HCT116 (cell line): ENCODE results near the gene HACD1. TPM values are rescaled to one million over a fixed set of nuclear protein-coding genes. Genes with fewer than 3 reads are reported as not detected.

Experiments used
- ATAC-seq: fragments of 200-7000 bp; cut with Tn5 transposase; 2 replicates; pipeline ENCODE4 v1.9.1; 2020; ENCODE audit warnings: mild to moderate bottlenecking, moderate library complexity
- BruUV-seq: library from RNA; stranded (reverse); fragments of 400-500 nt; replicated peaks from 2 replicates; lab custom pipeline; 2021; lab: Mats Ljungman, UMichigan
- CTCF ChIA-PET: fragments of 300-600 bp; sonication (Branson Sonifier 250); formaldehyde crosslinking; loops from one replicate; lab custom pipeline; 2021; ENCODE audit warnings: antibody characterized with exemption; lab: Charles Lee
- POLR2A ChIA-PET: fragments of 300-600, 350-600 bp; sonication (Branson Sonifier 250); formaldehyde crosslinking; loops from one replicate; lab custom pipeline; 2021; ENCODE audit warnings: antibody characterized with exemption; lab: Charles Lee
- RAD21 ChIA-PET, 2 experiments: fragments of 300-600 bp; sonication (Branson Sonifier 250); formaldehyde crosslinking; loops; one replicate each; lab custom pipeline; 2023; ENCODE audit warnings: low total read pairs in 2 of 2; ENCODE audit not compliant: uncharacterized antibody in 2 of 2, unreplicated experiment in 2 of 2, low non-redundant PET in 1 of 2; lab: Charles Lee
- DNase-seq: peaks from one replicate; pipeline ENCODE4 v3.0.0-alpha.2; 2010; ENCODE audit warnings: low read depth, low spot score
- H2AFZ ChIP-seq: fragments of 200-600 bp; shearing (Covaris generic), sonication (generic); 2 replicates; pipeline ENCODE4 v1.6.1; 2017; ENCODE audit warnings: low read depth, mixed run types, mixed read lengths, antibody characterized with exemption, low read length; ENCODE audit not compliant: poor library complexity, severe bottlenecking
- H3K27ac ChIP-seq: 2 replicates; pipeline ENCODE4 v1.5.1; 2012; ENCODE audit warnings: low read depth, low read length
- H3K27me3 ChIP-seq: fragments of 200-600 bp; sonication (generic); 2 replicates; pipeline ENCODE4 v1.6.1; 2016; ENCODE audit warnings: mixed run types, low read length, mixed read lengths; ENCODE audit not compliant: insufficient read depth
- H3K36me3 ChIP-seq, 2 experiments: fragments of 200-500 bp in 1 of 2; fragments of 200-600 bp in 1 of 2; sonication (Bioruptor generic) in 1 of 2; sonication (generic) in 1 of 2; 2 replicates each; pipeline versions ENCODE4 v1.5.1 to v1.6.1; 2014 to 2016; ENCODE audit warnings: low read length in 2 of 2, inconsistent platforms in 1 of 2, mixed read lengths in 1 of 2, mixed run types in 1 of 2; ENCODE audit not compliant: insufficient read depth in 2 of 2, control insufficient read depth in 1 of 2
- H3K4me1 ChIP-seq, 2 experiments: fragments of 200-600 bp in 1 of 2; sonication (generic) in 1 of 2; 2 replicates each; pipeline versions ENCODE4 v1.5.1 to v1.6.1; 2012 to 2017; ENCODE audit warnings: low read length in 2 of 2, inconsistent platforms in 1 of 2, mild to moderate bottlenecking in 1 of 2, mixed read lengths in 1 of 2, mixed run types in 1 of 2, moderate library complexity in 1 of 2; ENCODE audit not compliant: insufficient read depth in 2 of 2, control insufficient read depth in 1 of 2
- H3K4me2 ChIP-seq: fragments of 200-600 bp; sonication (generic); 2 replicates; pipeline ENCODE4 v1.6.1; 2017; ENCODE audit warnings: mixed run types, low read length, mixed read lengths
- H3K4me3 ChIP-seq, 2 experiments: fragments of 200-600 bp in 1 of 2; sonication (generic) in 1 of 2; replicated peaks in 1 of 2; 2 replicates each; pipeline ENCODE4 v1.5.1; 2011 to 2016; ENCODE audit warnings: low read length in 2 of 2, control low read depth in 1 of 2, low read depth in 1 of 2, mild to moderate bottlenecking in 1 of 2, mixed read lengths in 1 of 2, mixed run types in 1 of 2
- H3K79me2 ChIP-seq: fragments of 200-600 bp; sonication (generic); 2 replicates; pipeline ENCODE4 v1.6.1; 2017; ENCODE audit warnings: mild to moderate bottlenecking, mixed run types, low read length, moderate library complexity, mixed read lengths; ENCODE audit not compliant: insufficient read depth
- H3K9ac ChIP-seq: fragments of 200-600 bp; sonication (generic); 2 replicates; pipeline ENCODE4 v1.6.1; 2016; ENCODE audit warnings: low read length, mixed read lengths
- H3K9me2 ChIP-seq: fragments of 200-600 bp; sonication (generic), shearing (Covaris generic); 2 replicates; pipeline ENCODE4 v1.6.1; 2017; ENCODE audit warnings: mixed run types, mild to moderate bottlenecking, moderate library complexity; ENCODE audit not compliant: insufficient read depth
- H3K9me3 ChIP-seq, 2 experiments: fragments of 200-500 bp in 1 of 2; fragments of 200-600 bp in 1 of 2; sonication (Bioruptor generic) in 1 of 2; sonication (generic) in 1 of 2; 2 replicates each; pipeline ENCODE4 v1.6.1; 2014 to 2017; ENCODE audit warnings: low read length in 2 of 2, mixed read lengths in 2 of 2, inconsistent platforms in 1 of 2, low read depth in 1 of 2, mild to moderate bottlenecking in 1 of 2, mixed run types in 1 of 2, moderate library complexity in 1 of 2; ENCODE audit not compliant: control insufficient read depth in 1 of 2, insufficient read depth in 1 of 2
- H4K20me1 ChIP-seq: fragments of 200-600 bp; sonication (generic), shearing (Covaris generic); 2 replicates; pipeline ENCODE4 v1.6.1; 2017; ENCODE audit warnings: mixed run types, mild to moderate bottlenecking, moderate library complexity; ENCODE audit not compliant: insufficient read depth
- CEBPB ChIP-seq: IDR thresholded peaks from 2 replicates; pipeline ENCODE4 v1.6.1; 2012; ENCODE audit warnings: low read depth
- ELF1 ChIP-seq: IDR thresholded peaks from 2 replicates; pipeline ENCODE4 v1.6.1; 2012; ENCODE audit warnings: low read depth, borderline replicate concordance
- EZH2 ChIP-seq: fragments of 200-600 bp; sonication (generic); IDR thresholded peaks from 2 replicates; pipeline ENCODE4 v1.6.1; 2017; ENCODE audit warnings: antibody characterized with exemption, mixed run types
- EZH2phosphoT487 ChIP-seq: fragments of 200-600 bp; IDR thresholded peaks from 2 replicates; pipeline ENCODE4 v1.6.1; 2018; ENCODE audit warnings: antibody characterized with exemption, borderline replicate concordance
- RAD21 ChIP-seq: IDR thresholded peaks from 2 replicates; pipeline ENCODE4 v1.6.1; 2012; ENCODE audit warnings: low read depth, mild to moderate bottlenecking
- SP1 ChIP-seq: IDR thresholded peaks from 2 replicates; pipeline ENCODE4 v1.6.1; 2012; ENCODE audit warnings: low read depth
- ZNF274 ChIP-seq: fragments of 200-500 bp; sonication (Bioruptor generic); IDR thresholded peaks from 2 replicates; pipeline ENCODE4 v1.6.1; 2014; ENCODE audit warnings: mild to moderate bottlenecking, low read depth, low read length, inconsistent platforms
- intact Hi-C: fragments of 100-400 bp; cut with micrococcal nuclease; formaldehyde crosslinking; loops from 2 replicates; pipeline ENCODE4 v1.10.0; 2022
- total RNA-seq: library from RNA; stranded (reverse); gene quantifications from one replicate; pipeline ENCODE4 v1.2.1, GENCODE V29; 2021; ENCODE audit not compliant: unreplicated experiment

HACD1 gene
- total RNA-seq, 1 experiment from 2014 or later = 21.6 TPM

GRCh38 chr10:17648243-17649035, 31.3 kb upstream of the HACD1 start:
- ChIA-PET CTCF (no interaction called here), POLR2A (interaction anchor here (0.9 kb wide), 1 partner anchor 9 kb away, joined by 3 read pairs; no protein-coding TSS in a partner anchor), RAD21 (no interaction called here)
- Histone ChIP-seq H3K9ac (no peak overlapping the region), H3K27me3 (no peaks in the 10 kb centered on the region), H3K27ac (no peak overlapping the region), H3K4me3 (no peak overlapping the region), H3K36me3 (peaks cover 0 to 6% of the 10 kb centered on the region in 2 experiments; a peak in 1 of 4 replicates), H3K9me3 (peaks cover 0 to 8% of the 10 kb centered on the region in 2 experiments; a peak in 1 of 4 replicates), H2AFZ (no peak overlapping the region), H3K9me2 (no peaks in the 10 kb centered on the region), H3K79me2 (peaks cover 96% of the 10 kb centered on the region)
- DNase-seq = no peak
- intact Hi-C loops = no loop called here
- no TSS peak for BruUV-seq
- TF ChIP-seq ELF1 (no peak), SP1 (no peak)
- TF ChIP-seq, all 23 proteins: peak for 0
- Histone ChIP-seq H4K20me1 (0 out of 2 replicates have a peak, but pooled peaks cover 6% of the 10 kb centered on the region), H3K4me1 (peaks cover 28 to 57% of the 10 kb centered on the region in 2 experiments), H3K4me2 (no peak overlapping the region)
- no peak for ATAC-seq

GRCh38 chr10:17647326-17647725, 30.2 kb upstream of the HACD1 start:
- H2AFZ ChIP-seq = no peak overlapping the region
- POLR2A ChIA-PET = no interaction called here
- H3K27me3 ChIP-seq = no peaks in the 10 kb centered on the region
- peaks cover 28 to 57% of the 10 kb centered on the region in 2 experiments for H3K4me1 ChIP-seq
- no TSS peak for BruUV-seq
- H3K4me2 ChIP-seq = no peak overlapping the region
- no peak overlapping the region for H3K9ac ChIP-seq
- H3K4me3 ChIP-seq = no peak overlapping the region
- no peak for TF ChIP-seq SP1
- no peak for TF ChIP-seq EZH2phosphoT487
- no peak for TF ChIP-seq CEBPB
- TF ChIP-seq ZNF274 = no peak
- TF ChIP-seq RAD21 = no peak
- no peak for TF ChIP-seq EZH2
- no peak overlapping the region for H3K27ac ChIP-seq
- no peak for DNase-seq
- no peaks in the 10 kb centered on the region for H3K9me3 ChIP-seq
- CTCF ChIA-PET = interaction anchor here (1.3 kb wide), 1 partner anchor 30 kb away, joined by 4 read pairs; the partner anchor contains the start of gene HACD1
- ATAC-seq = no peak
- intact Hi-C loops = no loop called here
- no peaks in the 10 kb centered on the region for H3K9me2 ChIP-seq
- H4K20me1 ChIP-seq = 0 out of 2 replicates have a peak, but pooled peaks cover 6% of the 10 kb centered on the region
- H3K36me3 ChIP-seq = no peaks in the 10 kb centered on the region; a peak in 2 of 4 replicates
- peaks cover 96% of the 10 kb centered on the region for H3K79me2 ChIP-seq
- RAD21 ChIA-PET = no interaction called here
